NCI-H226 (cell line): Measurements from ENCODE around the gene YPEL1.

Experiments
- DNase-seq: peaks from one replicate; pipeline ENCODE4 v3.0.0-alpha.2; 2015

The YPEL1 gene

DNA sequence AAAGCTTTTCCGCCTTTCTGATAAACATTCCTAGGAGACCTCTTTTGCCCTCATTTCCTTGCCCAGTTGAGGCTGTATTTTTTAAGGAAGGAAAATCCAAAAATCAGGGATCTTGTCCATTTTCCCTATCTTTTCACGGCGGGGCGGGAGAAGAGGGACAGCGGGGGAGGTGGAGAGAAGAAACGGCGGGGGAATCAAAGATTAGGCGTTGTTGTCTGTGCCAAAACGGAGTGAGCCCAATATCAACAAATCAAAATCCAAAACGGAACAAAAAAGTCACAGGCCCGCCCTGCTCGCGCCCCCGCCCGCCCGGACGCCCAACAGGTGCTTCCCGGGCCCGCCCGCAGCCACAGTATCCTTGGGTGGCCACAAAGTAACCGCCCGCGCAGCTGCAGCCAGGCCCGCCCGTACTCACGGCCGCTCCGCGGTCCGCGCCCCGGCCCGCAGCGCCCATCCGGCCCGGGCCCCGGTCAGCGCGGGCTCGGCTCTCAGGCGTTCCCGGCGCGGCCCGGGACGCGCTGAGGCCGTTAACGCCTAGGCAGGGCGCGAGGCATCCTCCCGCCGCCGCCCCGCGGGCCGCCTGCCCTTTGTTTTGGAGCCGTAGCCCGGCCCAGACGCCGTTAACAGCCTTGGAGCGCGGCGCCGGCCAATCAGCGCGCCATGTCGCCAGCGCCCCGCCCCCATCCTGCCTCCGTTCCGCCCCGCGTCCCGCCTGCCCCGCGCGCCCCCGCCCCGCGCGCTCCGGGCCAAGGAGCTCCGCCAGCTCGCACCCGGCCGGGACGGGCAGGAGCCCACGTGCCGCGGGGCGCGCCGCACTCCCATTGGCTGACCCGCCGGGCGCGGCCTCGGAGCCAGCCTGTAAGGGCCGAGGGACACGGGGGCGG lies at the start of gene YPEL1:
YPEL1 (minus strand) TSS at position 595 of the 884 bp plus-strand sequence. CDS start 25,050 bp downstream, outside the sequence.
- peak; percentile 80 for DNase-seq

DNA sequence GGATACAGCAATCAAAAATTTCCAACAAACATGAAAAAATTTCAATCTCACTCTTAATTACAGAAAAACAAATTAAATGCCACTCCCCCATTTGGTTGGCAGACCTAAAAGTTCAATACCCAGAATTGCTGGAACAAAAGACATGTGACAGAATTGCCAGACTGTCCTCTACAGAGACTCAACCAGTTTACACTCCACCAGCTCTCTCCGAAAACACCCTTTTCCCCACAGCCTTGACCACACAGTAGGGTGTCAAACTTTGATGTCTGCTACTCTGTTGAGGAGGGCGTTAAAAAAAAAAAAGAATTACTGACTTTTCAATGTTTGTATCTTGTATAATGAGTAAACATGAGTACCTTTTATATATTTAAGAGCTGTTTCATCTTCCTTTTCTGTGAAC lies 44.7 kb upstream of the YPEL1 start:
- DNase-seq, result no peak

DNA sequence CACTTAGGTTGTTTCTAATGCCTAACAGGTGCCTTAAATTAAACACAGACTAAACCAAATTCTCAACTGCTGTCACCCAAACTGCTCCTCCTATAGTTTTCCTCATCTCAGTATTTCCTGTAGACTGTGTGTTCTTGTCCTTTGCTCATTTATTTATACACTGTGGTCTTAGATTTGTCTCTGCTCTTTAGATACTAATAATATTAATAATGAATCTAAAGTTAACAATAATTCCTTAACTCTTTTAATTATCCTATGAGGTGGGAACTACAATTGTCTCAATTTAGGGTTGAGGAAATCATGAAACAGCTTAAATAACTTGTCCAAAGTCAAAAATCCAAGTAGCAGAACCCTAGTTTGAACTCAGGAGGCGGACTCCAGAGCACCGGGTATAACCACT lies 43.9 kb upstream of the YPEL1 start:
- no peak for DNase-seq

GRCh38 chr22:21778705-21779363 lies 43.2 kb upstream of the YPEL1 start:
- peak; percentile 54 for DNase-seq

GRCh38 chr22:21771631-21771976 lies 36.0 kb upstream of the YPEL1 start:
- DNase-seq, result no peak

- DNase-seq, result no peak
Observed at GRCh38 chr22:21768435-21768834, 32.8 kb upstream of the YPEL1 start.

DNA sequence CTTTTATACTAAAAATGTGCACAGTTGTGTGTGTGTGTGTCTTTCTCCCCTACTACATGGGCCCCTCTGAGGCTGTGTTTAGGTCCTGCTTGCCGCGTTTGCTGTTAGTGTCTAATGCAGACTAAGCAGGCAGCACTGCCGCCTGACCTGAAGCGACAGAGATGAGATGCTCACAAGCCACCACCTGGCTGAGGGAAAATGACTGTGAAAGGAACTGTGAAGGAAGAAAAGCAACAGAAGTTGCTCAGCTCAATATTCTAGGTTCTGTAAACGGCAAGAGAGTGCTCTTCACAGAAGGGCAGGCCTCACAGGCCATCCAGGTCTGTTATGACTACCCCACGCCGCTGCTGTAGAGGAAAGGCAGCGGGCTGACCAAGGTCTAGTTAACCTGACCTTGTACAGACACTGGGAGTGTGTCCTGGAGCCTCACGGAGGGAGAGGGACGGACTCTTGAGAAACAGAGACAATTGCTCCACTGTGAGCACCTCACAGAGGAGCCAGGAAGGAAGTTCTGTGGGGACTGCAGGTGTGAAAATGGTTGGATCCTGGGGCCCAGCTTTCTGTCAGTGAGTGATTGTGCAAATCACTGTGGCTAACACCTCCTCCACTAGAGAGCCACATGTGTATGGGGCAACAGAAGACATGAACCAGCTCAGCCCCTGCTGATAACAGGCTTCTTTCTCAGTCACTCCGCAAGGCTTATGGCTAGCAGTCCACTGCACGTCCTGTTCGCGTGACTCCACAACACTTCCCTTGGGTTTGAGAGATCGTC lies 31.3 kb upstream of the YPEL1 start:
- no peak for DNase-seq

GRCh38 chr22:21765909-21766529 lies 30.4 kb upstream of the YPEL1 start:
- DNase-seq, result no peak

DNA sequence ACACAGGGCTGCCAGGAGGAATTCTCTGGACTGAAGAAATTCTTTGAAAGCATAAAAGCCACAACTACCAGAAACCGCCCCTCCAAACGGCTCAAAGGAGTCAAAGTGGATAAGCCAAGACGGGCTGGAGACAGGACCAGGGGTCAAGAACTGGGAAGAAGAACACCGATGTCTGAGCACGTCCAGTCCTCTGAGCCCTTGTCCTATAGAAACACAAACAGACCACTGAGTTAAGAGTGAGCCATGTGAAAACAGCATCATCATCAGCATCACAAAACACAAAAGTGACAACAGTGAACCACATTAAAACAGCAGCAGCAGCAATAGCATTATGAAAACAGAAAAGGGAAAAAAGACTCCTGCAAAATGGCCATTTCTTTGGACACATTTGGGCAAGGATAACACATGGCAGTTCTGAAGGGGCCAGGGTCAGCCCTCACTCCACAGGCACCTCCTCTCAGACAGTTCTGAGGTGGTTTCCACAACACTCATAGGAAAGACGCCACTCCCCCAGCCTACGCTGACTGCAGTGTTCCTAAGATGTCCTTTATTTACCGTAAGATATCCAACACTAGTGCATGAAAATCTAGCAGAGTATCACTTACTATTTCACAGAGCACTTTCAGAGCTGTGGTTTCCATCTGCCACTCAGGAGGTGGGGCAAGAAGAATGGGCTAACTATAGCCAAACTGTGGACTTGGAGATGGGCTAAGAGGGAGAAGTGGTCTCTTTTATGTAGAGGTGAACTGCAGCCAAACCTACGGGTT lies 28.6 kb upstream of the YPEL1 start:
- DNase-seq, result no peak

DNA sequence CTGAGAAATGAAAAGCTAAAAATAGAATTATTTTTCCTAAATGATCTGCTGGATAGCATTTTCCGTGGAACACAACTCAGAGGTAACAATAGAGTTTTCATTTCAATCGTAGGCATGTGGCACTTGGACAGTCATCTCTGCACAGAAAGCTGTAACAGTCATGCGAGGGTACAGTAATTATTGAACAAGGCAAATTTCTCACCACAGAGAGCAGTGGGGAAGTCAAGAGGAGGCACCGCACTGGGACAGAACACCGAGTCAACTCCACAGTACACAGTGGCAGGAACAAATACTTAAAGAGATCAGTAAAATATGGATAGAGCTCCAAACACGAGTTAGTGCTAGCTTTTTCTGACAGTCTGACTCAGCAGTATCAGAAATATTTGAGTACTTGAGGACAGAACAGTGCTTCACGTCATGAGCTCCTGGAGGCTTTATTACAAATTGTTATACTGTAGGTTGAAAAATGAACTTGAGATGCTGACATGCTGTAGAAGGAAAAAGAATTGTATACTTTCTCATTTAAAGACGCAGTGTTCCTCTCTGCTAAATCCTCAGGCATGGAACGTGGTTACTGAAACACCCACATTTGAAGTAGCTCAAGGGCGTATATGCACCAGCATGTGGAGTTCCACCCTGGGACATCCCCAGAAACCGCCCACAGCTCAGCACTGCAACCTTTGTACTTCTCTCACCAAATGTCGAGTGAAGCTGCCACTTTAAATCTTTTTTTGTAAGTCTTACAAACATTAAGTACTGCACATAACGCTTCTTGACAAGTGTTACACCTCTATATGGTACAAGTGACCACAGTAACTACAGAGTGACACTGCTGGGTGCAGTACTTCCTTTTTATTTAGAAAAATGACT lies 27.4 kb upstream of the YPEL1 start:
- DNase-seq, result no peak

GRCh38 chr22:21761994-21762680 lies 26.5 kb upstream of the YPEL1 start:
- DNase-seq, result no peak

GRCh38 chr22:21761086-21761485 lies 25.5 kb upstream of the YPEL1 start:
- no peak for DNase-seq

DNA sequence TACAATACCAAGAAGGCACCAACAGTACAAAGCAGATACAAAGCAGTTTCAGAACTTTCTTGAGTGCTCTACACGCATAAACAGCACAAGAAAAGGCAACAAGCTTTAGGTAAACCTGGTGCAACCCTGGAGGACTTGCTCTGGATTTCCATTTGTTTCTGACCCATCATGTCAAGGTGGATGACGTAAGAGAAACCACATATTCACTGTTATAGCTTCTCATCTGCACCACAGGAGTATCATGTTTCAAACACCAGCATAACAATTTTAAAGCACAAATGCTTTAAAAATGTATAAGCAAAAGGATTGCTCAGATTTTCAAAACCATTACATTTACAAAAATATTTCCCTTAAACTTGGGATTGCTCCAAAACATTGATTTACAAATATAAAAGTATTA lies 25.0 kb upstream of the YPEL1 start:
- DNase-seq, result no peak

DNA sequence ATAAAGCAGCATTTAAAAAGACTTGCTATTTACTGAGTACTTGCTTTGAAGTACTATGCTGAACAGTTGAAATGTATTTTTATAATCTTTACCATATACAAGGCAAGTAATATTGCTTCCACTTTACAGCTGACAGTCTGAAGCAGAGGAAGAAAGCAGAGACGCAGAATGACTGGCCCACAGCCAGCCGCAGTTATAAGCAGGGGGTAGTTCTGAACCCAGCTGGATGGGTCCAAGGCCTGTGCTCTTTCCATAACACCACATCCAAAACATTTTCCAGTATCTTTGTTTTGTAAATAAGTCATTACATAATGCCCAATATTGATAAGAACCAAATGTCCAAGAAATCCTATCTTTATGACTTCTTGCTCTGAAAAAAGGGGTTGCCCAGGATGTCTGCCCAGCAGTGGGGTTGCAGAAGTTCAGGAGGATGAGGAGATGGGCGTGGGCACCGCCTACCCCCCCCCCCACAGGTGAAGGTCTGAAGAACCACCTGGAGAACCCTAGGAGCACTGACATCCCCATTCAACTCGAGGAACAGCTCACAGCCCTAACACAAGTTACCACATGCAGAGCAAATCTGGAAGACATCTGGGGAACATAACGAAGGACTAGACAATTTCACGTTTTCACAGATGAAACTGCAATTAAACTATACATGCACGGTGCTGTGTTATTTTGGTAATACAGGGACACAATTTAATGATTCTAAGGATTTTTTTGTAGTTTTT lies 24.2 kb upstream of the YPEL1 start:
- DNase-seq, result no peak

- no peak for DNase-seq
Observed at GRCh38 chr22:21759093-21759492, 23.5 kb upstream of the YPEL1 start.

- no peak for DNase-seq
Observed at GRCh38 chr22:21758091-21758864, 22.7 kb upstream of the YPEL1 start.

DNA sequence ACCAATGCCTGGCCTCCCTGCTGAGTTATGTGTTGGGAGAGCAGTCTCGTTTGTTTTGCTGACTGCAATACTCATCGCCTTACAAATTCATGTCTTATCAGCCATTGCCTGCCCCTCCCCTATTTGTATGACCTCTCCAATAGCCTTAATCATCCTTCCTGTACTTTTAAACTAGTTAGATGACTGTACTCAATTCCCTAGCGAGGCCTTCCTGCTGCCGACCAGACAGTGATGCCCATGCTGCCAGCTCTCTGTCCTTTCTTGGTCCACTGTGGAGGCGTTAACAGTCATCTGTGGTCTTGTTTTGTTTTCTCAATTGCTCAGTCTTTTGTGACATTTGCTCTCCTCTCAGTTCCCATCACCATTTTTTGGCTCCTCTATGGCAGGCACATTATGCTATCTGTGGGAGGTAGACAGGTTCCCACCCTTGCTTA lies 20.3 kb upstream of the YPEL1 start:
- peak; percentile 2 for DNase-seq

GRCh38 chr22:21754523-21754922 lies 18.9 kb upstream of the YPEL1 start:
- DNase-seq, result no peak
